HCT116 (cell line): ENCODE results near the gene CTBP2. TPM values are rescaled to one million over a fixed set of nuclear protein-coding genes. Genes with fewer than 3 reads are reported as not detected.

ENCODE experiments used
- ATAC-seq: fragments of 200-7000 bp; cut with Tn5 transposase; 2 replicates; pipeline ENCODE4 v1.9.1; 2020; ENCODE audit warnings: mild to moderate bottlenecking, moderate library complexity
- BruUV-seq: library from RNA; stranded (reverse); fragments of 400-500 nt; replicated peaks from 2 replicates; lab custom pipeline; 2021; lab: Mats Ljungman, UMichigan
- CTCF ChIA-PET: fragments of 300-600 bp; sonication (Branson Sonifier 250); formaldehyde crosslinking; loops from one replicate; lab custom pipeline; 2021; ENCODE audit warnings: antibody characterized with exemption; lab: Charles Lee
- POLR2A ChIA-PET: fragments of 300-600, 350-600 bp; sonication (Branson Sonifier 250); formaldehyde crosslinking; loops from one replicate; lab custom pipeline; 2021; ENCODE audit warnings: antibody characterized with exemption; lab: Charles Lee
- RAD21 ChIA-PET, 2 experiments: fragments of 300-600 bp; sonication (Branson Sonifier 250); formaldehyde crosslinking; loops; one replicate each; lab custom pipeline; 2023; ENCODE audit warnings: low total read pairs in 2 of 2; ENCODE audit not compliant: uncharacterized antibody in 2 of 2, unreplicated experiment in 2 of 2, low non-redundant PET in 1 of 2; lab: Charles Lee
- DNase-seq: peaks from one replicate; pipeline ENCODE4 v3.0.0-alpha.2; 2010; ENCODE audit warnings: low read depth, low spot score
- H2AFZ ChIP-seq: fragments of 200-600 bp; shearing (Covaris generic), sonication (generic); 2 replicates; pipeline ENCODE4 v1.6.1; 2017; ENCODE audit warnings: low read depth, mixed run types, mixed read lengths, antibody characterized with exemption, low read length; ENCODE audit not compliant: poor library complexity, severe bottlenecking
- H3K27ac ChIP-seq: 2 replicates; pipeline ENCODE4 v1.5.1; 2012; ENCODE audit warnings: low read depth, low read length
- H3K27me3 ChIP-seq: fragments of 200-600 bp; sonication (generic); 2 replicates; pipeline ENCODE4 v1.6.1; 2016; ENCODE audit warnings: mixed run types, low read length, mixed read lengths; ENCODE audit not compliant: insufficient read depth
- H3K36me3 ChIP-seq, 2 experiments: fragments of 200-500 bp in 1 of 2; fragments of 200-600 bp in 1 of 2; sonication (Bioruptor generic) in 1 of 2; sonication (generic) in 1 of 2; 2 replicates each; pipeline versions ENCODE4 v1.5.1 to v1.6.1; 2014 to 2016; ENCODE audit warnings: low read length in 2 of 2, inconsistent platforms in 1 of 2, mixed read lengths in 1 of 2, mixed run types in 1 of 2; ENCODE audit not compliant: insufficient read depth in 2 of 2, control insufficient read depth in 1 of 2
- H3K4me1 ChIP-seq, 2 experiments: fragments of 200-600 bp in 1 of 2; sonication (generic) in 1 of 2; 2 replicates each; pipeline versions ENCODE4 v1.5.1 to v1.6.1; 2012 to 2017; ENCODE audit warnings: low read length in 2 of 2, inconsistent platforms in 1 of 2, mild to moderate bottlenecking in 1 of 2, mixed read lengths in 1 of 2, mixed run types in 1 of 2, moderate library complexity in 1 of 2; ENCODE audit not compliant: insufficient read depth in 2 of 2, control insufficient read depth in 1 of 2
- H3K4me2 ChIP-seq: fragments of 200-600 bp; sonication (generic); 2 replicates; pipeline ENCODE4 v1.6.1; 2017; ENCODE audit warnings: mixed run types, low read length, mixed read lengths
- H3K4me3 ChIP-seq, 2 experiments: fragments of 200-600 bp in 1 of 2; sonication (generic) in 1 of 2; replicated peaks in 1 of 2; 2 replicates each; pipeline ENCODE4 v1.5.1; 2011 to 2016; ENCODE audit warnings: low read length in 2 of 2, control low read depth in 1 of 2, low read depth in 1 of 2, mild to moderate bottlenecking in 1 of 2, mixed read lengths in 1 of 2, mixed run types in 1 of 2
- H3K79me2 ChIP-seq: fragments of 200-600 bp; sonication (generic); 2 replicates; pipeline ENCODE4 v1.6.1; 2017; ENCODE audit warnings: mild to moderate bottlenecking, mixed run types, low read length, moderate library complexity, mixed read lengths; ENCODE audit not compliant: insufficient read depth
- H3K9ac ChIP-seq: fragments of 200-600 bp; sonication (generic); 2 replicates; pipeline ENCODE4 v1.6.1; 2016; ENCODE audit warnings: low read length, mixed read lengths
- H3K9me2 ChIP-seq: fragments of 200-600 bp; sonication (generic), shearing (Covaris generic); 2 replicates; pipeline ENCODE4 v1.6.1; 2017; ENCODE audit warnings: mixed run types, mild to moderate bottlenecking, moderate library complexity; ENCODE audit not compliant: insufficient read depth
- H3K9me3 ChIP-seq, 2 experiments: fragments of 200-500 bp in 1 of 2; fragments of 200-600 bp in 1 of 2; sonication (Bioruptor generic) in 1 of 2; sonication (generic) in 1 of 2; 2 replicates each; pipeline ENCODE4 v1.6.1; 2014 to 2017; ENCODE audit warnings: low read length in 2 of 2, mixed read lengths in 2 of 2, inconsistent platforms in 1 of 2, low read depth in 1 of 2, mild to moderate bottlenecking in 1 of 2, mixed run types in 1 of 2, moderate library complexity in 1 of 2; ENCODE audit not compliant: control insufficient read depth in 1 of 2, insufficient read depth in 1 of 2
- H4K20me1 ChIP-seq: fragments of 200-600 bp; sonication (generic), shearing (Covaris generic); 2 replicates; pipeline ENCODE4 v1.6.1; 2017; ENCODE audit warnings: mixed run types, mild to moderate bottlenecking, moderate library complexity; ENCODE audit not compliant: insufficient read depth
- ATF3 ChIP-seq: IDR thresholded peaks from 2 replicates; pipeline ENCODE4 v1.6.1; 2012
- CBX3 ChIP-seq: IDR thresholded peaks from 2 replicates; pipeline ENCODE4 v1.6.1; 2012; ENCODE audit warnings: low read depth
- CEBPB ChIP-seq: IDR thresholded peaks from 2 replicates; pipeline ENCODE4 v1.6.1; 2012; ENCODE audit warnings: low read depth
- CTCF ChIP-seq, 3 experiments: fragments of 200-600 bp in 1 of 3; sonication (generic) in 1 of 3; IDR thresholded peaks in 2 of 3; conservative IDR thresholded peaks in 1 of 3; 2 replicates each; pipeline ENCODE4 v1.5.1; 2012 to 2017; ENCODE audit warnings: low read depth in 2 of 3, low read length in 2 of 3, antibody characterized with exemption in 1 of 3, borderline replicate concordance in 1 of 3, control low read depth in 1 of 3, mild to moderate bottlenecking in 1 of 3, mixed read lengths in 1 of 3, mixed run types in 1 of 3, moderate library complexity in 1 of 3; ENCODE audit not compliant: insufficient read depth in 1 of 3
- EGR1 ChIP-seq: IDR thresholded peaks from 2 replicates; pipeline ENCODE4 v1.6.1; 2012; ENCODE audit warnings: low read depth
- ELF1 ChIP-seq: IDR thresholded peaks from 2 replicates; pipeline ENCODE4 v1.6.1; 2012; ENCODE audit warnings: low read depth, borderline replicate concordance
- EZH2phosphoT487 ChIP-seq: fragments of 200-600 bp; IDR thresholded peaks from 2 replicates; pipeline ENCODE4 v1.6.1; 2018; ENCODE audit warnings: antibody characterized with exemption, borderline replicate concordance
- FOSL1 ChIP-seq: IDR thresholded peaks from 2 replicates; pipeline ENCODE4 v1.6.1; 2012; ENCODE audit warnings: low read depth
- POLR2A ChIP-seq: IDR thresholded peaks from 2 replicates; pipeline ENCODE4 v1.7.0; 2011; ENCODE audit warnings: borderline replicate concordance; ENCODE audit not compliant: insufficient read depth, insufficient read length; ENCODE audit errors: extremely low read depth
- POLR2AphosphoS5 ChIP-seq: IDR thresholded peaks from 2 replicates; pipeline ENCODE4 v1.6.1; 2011; ENCODE audit warnings: mild to moderate bottlenecking, low read depth, low read length, moderate library complexity
- RAD21 ChIP-seq: IDR thresholded peaks from 2 replicates; pipeline ENCODE4 v1.6.1; 2012; ENCODE audit warnings: low read depth, mild to moderate bottlenecking
- SRF ChIP-seq: IDR thresholded peaks from 2 replicates; pipeline ENCODE4 v1.6.1; 2012; ENCODE audit warnings: low read depth
- YY1 ChIP-seq: IDR thresholded peaks from 2 replicates; pipeline ENCODE4 v1.6.1; 2011; ENCODE audit warnings: low read length, low read depth, moderate library complexity, mild to moderate bottlenecking; ENCODE audit not compliant: insufficient replicate concordance; ENCODE audit errors: extremely low read depth
- ZFX ChIP-seq: fragments of 450-650 bp; IDR thresholded peaks from 2 replicates; pipeline ENCODE4 v1.6.1; 2017
- ZNF274 ChIP-seq: fragments of 200-500 bp; sonication (Bioruptor generic); IDR thresholded peaks from 2 replicates; pipeline ENCODE4 v1.6.1; 2014; ENCODE audit warnings: mild to moderate bottlenecking, low read depth, low read length, inconsistent platforms
- intact Hi-C: fragments of 100-400 bp; cut with micrococcal nuclease; formaldehyde crosslinking; loops from 2 replicates; pipeline ENCODE4 v1.10.0; 2022
- total RNA-seq: library from RNA; stranded (reverse); gene quantifications from one replicate; pipeline ENCODE4 v1.2.1, GENCODE V29; 2021; ENCODE audit not compliant: unreplicated experiment
- TF ChIP-seq, protein P1 (sequence below): IDR thresholded peaks from 2 replicates; pipeline ENCODE4 v1.6.1; 2011; ENCODE audit warnings: mild to moderate bottlenecking, low read length, moderate library complexity; ENCODE audit not compliant: insufficient replicate concordance; ENCODE audit errors: extremely low read depth

Gene CTBP2
- total RNA-seq, 1 experiment from 2014 or later: 144 TPM

GRCh38 chr10:125129076-125129458 lies 31.3 kb downstream of the CTBP2 start:
- no peaks in the 10 kb centered on the region for H3K9me2 ChIP-seq
- intact Hi-C loops: no loop called here
- H3K4me3 ChIP-seq: no peak overlapping the region
- no peak for TF ChIP-seq ELF1
- no peak for TF ChIP-seq RAD21
- no peak for TF ChIP-seq YY1
- no peak for TF ChIP-seq ZNF274
- ChIA-PET RAD21 (no interaction called here), CTCF (no interaction called here), POLR2A (no interaction called here)
- peaks cover 98% of the 10 kb centered on the region for H3K79me2 ChIP-seq
- H3K9ac ChIP-seq: no peak overlapping the region
- no peak overlapping the region for H3K27ac ChIP-seq
- peaks cover 22 to 60% of the 10 kb centered on the region in 2 experiments for H3K4me1 ChIP-seq
- no peaks in the 10 kb centered on the region for H3K27me3 ChIP-seq
- no peak overlapping the region for H3K4me2 ChIP-seq
- BruUV-seq: no TSS peak
- H3K9me3 ChIP-seq: no peaks in the 10 kb centered on the region
- no peak for ATAC-seq
- peaks cover 10% of the 10 kb centered on the region; the same call in 1 of the 2 replicates for H4K20me1 ChIP-seq
- H3K36me3 ChIP-seq: peaks cover 0 to 17% of the 10 kb centered on the region in 2 experiments; a peak in 1 of 4 replicates
- no peak overlapping the region for H2AFZ ChIP-seq
- no peak for DNase-seq

DNA sequence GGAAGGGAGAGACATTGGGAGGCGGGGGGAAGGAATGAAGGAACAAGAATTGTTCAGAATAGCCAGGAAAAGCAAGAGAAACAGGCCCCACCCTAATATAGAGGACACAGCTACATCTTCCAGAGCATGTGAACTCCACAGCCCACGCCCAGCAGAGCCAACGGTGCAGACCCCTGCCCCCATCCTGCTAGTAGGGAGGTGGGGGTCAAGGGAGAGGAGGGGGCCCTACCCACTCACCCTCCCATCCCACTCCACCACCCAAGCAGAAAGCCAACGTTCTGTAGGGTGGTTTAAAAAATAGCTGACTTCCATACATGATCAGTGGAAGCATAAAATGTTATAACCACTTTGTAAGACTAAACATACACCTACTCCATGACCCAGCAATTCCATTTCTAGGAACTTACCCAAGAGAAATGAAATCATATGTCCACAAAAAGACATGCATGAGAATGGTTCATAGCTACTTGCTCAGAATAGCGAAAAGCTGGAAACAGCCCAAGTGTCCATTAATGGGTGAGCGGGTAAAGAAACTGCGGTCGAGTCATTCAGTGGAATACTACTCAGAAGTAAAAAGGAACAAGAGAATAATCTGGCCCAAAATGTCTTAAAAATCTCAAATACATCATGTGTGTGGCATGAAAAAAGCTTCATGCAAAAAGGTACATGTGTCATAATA lies 31.8 kb downstream of the CTBP2 start:
- peaks cover 26 to 63% of the 10 kb centered on the region in 2 experiments for H3K4me1 ChIP-seq
- H3K9me3 ChIP-seq: no peaks in the 10 kb centered on the region
- ChIA-PET POLR2A (no interaction called here), RAD21 (no interaction called here), CTCF (no interaction called here)
- ATAC-seq (no peak), DNase-seq (no peak)
- H3K27ac ChIP-seq: no peak overlapping the region
- intact Hi-C loops: no loop called here
- no peak overlapping the region for H3K4me2 ChIP-seq
- H3K36me3 ChIP-seq: peaks cover 0 to 17% of the 10 kb centered on the region in 2 experiments; a peak in 1 of 4 replicates
- H2AFZ ChIP-seq: no peak overlapping the region
- H3K79me2 ChIP-seq: peaks cover 98% of the 10 kb centered on the region
- no TSS peak for BruUV-seq
- H4K20me1 ChIP-seq: peaks cover 10% of the 10 kb centered on the region; the same call in 1 of the 2 replicates
- no peak overlapping the region for H3K9ac ChIP-seq
- no peak overlapping the region for H3K4me3 ChIP-seq
- no peaks in the 10 kb centered on the region for H3K9me2 ChIP-seq
- no peaks in the 10 kb centered on the region for H3K27me3 ChIP-seq
- TF ChIP-seq CBX3: no peak
- TF ChIP-seq EGR1: no peak
- no peak for TF ChIP-seq EZH2phosphoT487
- TF ChIP-seq, protein P1, sequence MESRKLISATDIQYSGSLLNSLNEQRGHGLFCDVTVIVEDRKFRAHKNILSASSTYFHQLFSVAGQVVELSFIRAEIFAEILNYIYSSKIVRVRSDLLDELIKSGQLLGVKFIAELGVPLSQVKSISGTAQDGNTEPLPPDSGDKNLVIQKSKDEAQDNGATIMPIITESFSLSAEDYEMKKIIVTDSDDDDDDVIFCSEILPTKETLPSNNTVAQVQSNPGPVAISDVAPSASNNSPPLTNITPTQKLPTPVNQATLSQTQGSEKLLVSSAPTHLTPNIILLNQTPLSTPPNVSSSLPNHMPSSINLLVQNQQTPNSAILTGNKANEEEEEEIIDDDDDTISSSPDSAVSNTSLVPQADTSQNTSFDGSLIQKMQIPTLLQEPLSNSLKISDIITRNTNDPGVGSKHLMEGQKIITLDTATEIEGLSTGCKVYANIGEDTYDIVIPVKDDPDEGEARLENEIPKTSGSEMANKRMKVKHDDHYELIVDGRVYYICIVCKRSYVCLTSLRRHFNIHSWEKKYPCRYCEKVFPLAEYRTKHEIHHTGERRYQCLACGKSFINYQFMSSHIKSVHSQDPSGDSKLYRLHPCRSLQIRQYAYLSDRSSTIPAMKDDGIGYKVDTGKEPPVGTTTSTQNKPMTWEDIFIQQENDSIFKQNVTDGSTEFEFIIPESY: no peak
- no peak for TF ChIP-seq ATF3
- TF ChIP-seq POLR2AphosphoS5: no peak
- no peak for TF ChIP-seq FOSL1
- TF ChIP-seq ZFX: no peak
- no peak for TF ChIP-seq ZNF274
- TF ChIP-seq CEBPB: no peak
- no peak for TF ChIP-seq POLR2A
- no peak for TF ChIP-seq CTCF (IDR thresholded peaks at IDR 0.05 in 2 of 3, conservative IDR thresholded peaks at IDR 0.05 in 1 of 3; ENCODE audit: borderline replicate concordance in 1 of 3, insufficient read depth in 1 of 3, low read depth in 2 of 3, low read length in 2 of 3)
- TF ChIP-seq SRF: no peak
- TF ChIP-seq RAD21: no peak
